Endodermal cell (in vitro differentiated cells): ENCODE results near the gene ZNF575. TPM values are rescaled to one million over a fixed set of nuclear protein-coding genes. Genes with fewer than 3 reads are reported as not detected.
"Not testable (repeated sequence)": the region's sequence is repeated elsewhere in the genome, so short reads cannot be mapped to it uniquely, and the experiment has no call there.

Experiments
- DNase-seq: peaks from one replicate; pipeline ENCODE4 v3.0.0-alpha.2; 2017
- H3K27ac ChIP-seq: 2 replicates; pipeline ENCODE4 v1.5.1; 2013; ENCODE audit warnings: mild to moderate bottlenecking, low read depth, low read length, moderate library complexity
- H3K27me3 ChIP-seq: 2 replicates; pipeline ENCODE4 v1.6.1; 2013; ENCODE audit warnings: mild to moderate bottlenecking, low read length, moderate library complexity; ENCODE audit not compliant: insufficient read depth, control insufficient read depth, poor library complexity, severe bottlenecking
- H3K36me3 ChIP-seq: 2 replicates; pipeline ENCODE4 v1.7.0; 2013; ENCODE audit warnings: mild to moderate bottlenecking, low read length, moderate library complexity; ENCODE audit not compliant: control insufficient read depth, insufficient read depth
- H3K4me1 ChIP-seq: one replicate; pipeline ENCODE4 v1.7.0; 2013; ENCODE audit warnings: low read length; ENCODE audit not compliant: control insufficient read depth, insufficient read depth
- H3K4me3 ChIP-seq: 2 replicates; pipeline ENCODE4 v1.5.1; 2013; ENCODE audit warnings: mild to moderate bottlenecking, low read length, moderate library complexity
- H3K9ac ChIP-seq: 2 replicates; pipeline ENCODE4 v1.6.1; 2013; ENCODE audit warnings: mild to moderate bottlenecking, low read length, moderate library complexity; ENCODE audit not compliant: poor library complexity, severe bottlenecking; ENCODE audit errors: extremely low read depth
- H3K9me3 ChIP-seq: 2 replicates; pipeline ENCODE4 v1.6.1; 2013; ENCODE audit warnings: mild to moderate bottlenecking, low read length, moderate library complexity; ENCODE audit not compliant: control insufficient read depth
- H3K27ac Mint-ChIP-seq: 2 replicates; pipeline ENCODE4 v1.8.0; 2020; ENCODE audit warnings: mixed read lengths
- H3K27me3 Mint-ChIP-seq: 2 replicates; pipeline ENCODE4 v1.8.0; 2021; ENCODE audit warnings: mild to moderate bottlenecking, mixed read lengths; ENCODE audit not compliant: insufficient read depth
- H3K36me3 Mint-ChIP-seq: 2 replicates; pipeline ENCODE4 v1.8.0; 2020; ENCODE audit warnings: low read depth, mixed read lengths
- H3K4me1 Mint-ChIP-seq: 2 replicates; pipeline ENCODE4 v1.8.0; 2020; ENCODE audit warnings: mixed read lengths
- H3K4me3 Mint-ChIP-seq: 2 replicates; pipeline ENCODE4 v1.8.0; 2020; ENCODE audit warnings: mild to moderate bottlenecking, moderate library complexity, mixed read lengths
- H3K9me3 Mint-ChIP-seq: 2 replicates; pipeline ENCODE4 v1.8.0; 2020; ENCODE audit warnings: mild to moderate bottlenecking, mixed read lengths
- CTCF ChIP-seq: fragments of 200-600 bp; sonication (generic); conservative IDR thresholded peaks from 2 replicates; pipeline ENCODE4 v1.5.0; 2021; ENCODE audit warnings: antibody characterized with exemption, mild to moderate bottlenecking
- WGBS, 2 experiments: methylation state at CpG; one replicate each; pipeline versions ENCODE4 v1.1.5 to v1.1.7; 2013; ENCODE audit warnings: missing lambda C conversion rate in 2 of 2, mixed read lengths in 1 of 2; ENCODE audit not compliant: insufficient coverage in 1 of 2, insufficient read length in 1 of 2; 5-methylcytosine and 5-hydroxymethylcytosine counted together
- total RNA-seq, 2 donors: library from RNA; stranded (reverse); fragmentation: NEBNext Ultra II Directional in 1 of 2; extraction: Animal tissue kit (Norgen Biotek cat#: 25700) in 1 of 2; gene quantifications; 2 replicates in 1 of 2; 3 replicates in 1 of 2; pipeline ENCODE4 v1.2.1, GENCODE V29; 2021

ZNF575 gene
- total RNA-seq, 2 donors from 2014 or later, result 0.22 TPM

- Mint-ChIP-seq H3K9me3 (peaks cover 25% of the 10 kb centered on the region), H3K27ac (no peak overlapping the region), H3K4me1 (no peaks in the 10 kb centered on the region), H3K4me3 (no peak overlapping the region), H3K27me3 (no peaks in the 10 kb centered on the region), H3K36me3 (peaks cover 47% of the 10 kb centered on the region)
- Histone ChIP-seq H3K27me3 (no peaks in the 10 kb centered on the region), H3K27ac (no peak overlapping the region), H3K9me3 (no peaks in the 10 kb centered on the region), H3K4me1 (no peaks in the 10 kb centered on the region), H3K36me3 (peaks cover 16% of the 10 kb centered on the region), H3K4me3 (no peak overlapping the region), H3K9ac (no peak overlapping the region)
- WGBS, 2 experiments, result 85 to 88% methylated on average over 4 to 5 of the region's 5 CpGs
- no peak for DNase-seq
- no peak for TF ChIP-seq CTCF
These were observed 21.7 kb upstream of the ZNF575 start for GRCh38 chr19:43511324-43511723.

GRCh38 chr19:43512399-43512798 is 20.6 kb upstream of the ZNF575 start:
- H3K27me3 ChIP-seq, H3K4me3 ChIP-seq, DNase-seq, H3K27ac ChIP-seq, H3K9ac ChIP-seq, H3K4me1 Mint-ChIP-seq, H3K9me3 ChIP-seq, H3K4me3 Mint-ChIP-seq, H3K27ac Mint-ChIP-seq, H3K27me3 Mint-ChIP-seq, H3K4me1 ChIP-seq: not testable (repeated sequence)
- Mint-ChIP-seq H3K36me3 (peaks cover 47% of the 10 kb centered on the region), H3K9me3 (peaks cover 25% of the 10 kb centered on the region)
- H3K36me3 ChIP-seq, result peaks cover 16% of the 10 kb centered on the region

DNA sequence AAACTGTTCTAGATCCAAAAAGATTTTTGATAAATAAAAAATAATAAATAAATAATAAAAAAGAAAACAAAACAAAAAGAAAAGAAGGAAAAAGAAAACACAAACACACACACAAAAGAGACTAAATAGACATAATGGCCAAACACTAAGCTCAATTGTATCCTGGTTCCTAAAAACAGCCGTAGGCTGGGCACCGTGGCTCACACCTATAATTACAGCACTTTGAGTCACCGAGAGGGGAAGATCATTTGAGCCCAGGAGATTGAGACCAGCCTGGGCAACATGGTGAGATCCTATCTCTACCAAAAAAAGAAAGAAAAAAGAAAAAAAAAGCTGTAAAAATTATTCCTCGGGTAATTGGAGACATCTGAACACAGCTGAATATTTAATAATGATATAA is 14.9 kb upstream of the ZNF575 start:
- no peaks in the 10 kb centered on the region for H3K27me3 ChIP-seq
- no peak overlapping the region for H3K4me3 Mint-ChIP-seq
- H3K4me3 ChIP-seq, result no peak overlapping the region
- H3K9me3 ChIP-seq, result no peaks in the 10 kb centered on the region
- peaks cover 13% of the 10 kb centered on the region for H3K36me3 Mint-ChIP-seq
- DNase-seq, result no peak
- no peaks in the 10 kb centered on the region for H3K4me1 ChIP-seq
- no peaks in the 10 kb centered on the region for H3K27me3 Mint-ChIP-seq
- no peak for TF ChIP-seq CTCF
- no peak overlapping the region for H3K9ac ChIP-seq
- no peaks in the 10 kb centered on the region for H3K36me3 ChIP-seq
- H3K4me1 Mint-ChIP-seq, result peaks cover 4% of the 10 kb centered on the region
- H3K27ac ChIP-seq, result no peak overlapping the region
- 74 to 83% methylated on average over 1 to 4 of the region's 4 CpGs for WGBS, 2 experiments
- no peak overlapping the region for H3K27ac Mint-ChIP-seq
- H3K9me3 Mint-ChIP-seq, result peaks cover 8% of the 10 kb centered on the region

DNA sequence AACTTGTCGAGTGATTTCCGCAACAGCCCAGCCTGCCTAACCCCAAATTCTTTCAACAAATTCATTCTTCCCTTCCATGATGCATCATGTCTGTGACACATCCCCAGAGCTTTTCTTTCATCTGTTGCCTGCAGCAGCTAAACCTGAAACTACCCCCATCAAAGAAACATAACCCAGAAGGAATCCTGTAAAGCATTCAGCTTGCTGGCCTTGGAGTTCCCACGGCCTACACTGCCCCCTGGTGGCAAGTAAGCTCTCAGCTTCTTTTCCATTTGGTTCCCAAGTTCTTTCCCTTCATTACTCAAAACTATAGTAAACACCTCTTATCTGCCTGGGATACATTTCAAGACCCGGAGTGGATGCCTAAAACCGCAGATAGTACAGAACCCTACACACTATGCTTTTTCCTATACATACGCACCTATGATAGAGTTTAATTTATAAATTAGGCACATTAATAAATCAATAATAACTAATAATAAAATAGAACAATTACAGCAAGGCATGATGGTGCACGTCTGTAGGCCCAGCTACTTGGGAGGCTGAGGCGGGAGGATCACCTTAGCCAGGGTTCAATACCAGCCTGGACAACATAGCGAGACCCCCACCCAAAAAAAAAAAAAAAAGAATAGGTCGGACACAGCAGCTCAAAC is 13.4 kb upstream of the ZNF575 start:
- H3K36me3 ChIP-seq, result no peaks in the 10 kb centered on the region
- no peaks in the 10 kb centered on the region for H3K4me1 ChIP-seq
- peak; percentile 98 for TF ChIP-seq CTCF
- no peaks in the 10 kb centered on the region for H3K9me3 ChIP-seq
- Mint-ChIP-seq H3K4me3 (no peak overlapping the region), H3K27me3 (no peaks in the 10 kb centered on the region), H3K4me1 (peaks cover 4% of the 10 kb centered on the region), H3K27ac (no peak overlapping the region), H3K9me3 (no peaks in the 10 kb centered on the region), H3K36me3 (peaks cover 4% of the 10 kb centered on the region)
- no peaks in the 10 kb centered on the region for H3K27me3 ChIP-seq
- peak; percentile 91 for DNase-seq
- 53 to 68% methylated on average over 3 to 9 of the region's 10 CpGs for WGBS, 2 experiments
- H3K4me3 ChIP-seq, result no peak overlapping the region
- no peak overlapping the region for H3K9ac ChIP-seq
- no peak overlapping the region for H3K27ac ChIP-seq
